HG02798 (cell line): ENCODE data around the gene ZFAND6.
"Not testable (repeated sequence)": the region's sequence is repeated elsewhere in the genome, so short reads cannot be mapped to it uniquely, and the experiment has no call there.

Source experiments
- ATAC-seq: cut with Tn5 transposase; IDR thresholded peaks from one replicate; pipeline ENCODE4 v1.9.1; 2021; ENCODE audit warnings: mild to moderate bottlenecking; ENCODE audit not compliant: unreplicated experiment, poor library complexity

Gene ZFAND6

DNA sequence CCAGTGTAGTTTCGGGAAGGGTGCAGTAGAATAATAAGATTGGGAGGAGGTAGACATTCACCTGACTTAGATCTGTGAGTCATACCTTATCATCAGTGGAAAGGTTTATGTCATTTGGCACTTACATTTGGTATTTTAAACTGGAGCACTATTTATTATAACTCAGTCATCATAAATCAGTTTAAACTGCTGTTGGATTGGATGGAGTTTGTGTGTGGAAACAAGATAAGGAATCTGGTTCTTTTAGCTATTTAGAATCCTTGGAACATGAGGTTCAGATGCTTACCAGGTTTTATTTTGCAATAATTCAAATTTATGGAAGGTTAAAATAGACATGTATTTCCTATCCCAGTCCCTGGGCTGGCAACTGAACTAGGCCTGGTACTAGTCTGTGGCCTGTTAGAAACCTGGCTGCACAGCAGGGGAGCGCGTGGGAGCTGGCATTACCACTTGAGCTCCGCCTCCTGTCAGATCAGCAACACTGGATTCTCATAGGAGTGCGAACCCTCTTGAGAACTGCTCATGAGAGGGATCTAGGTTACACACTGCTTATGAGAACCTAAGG is 34.5 kb downstream of the ZFAND6 start:
- ATAC-seq = no peak

DNA sequence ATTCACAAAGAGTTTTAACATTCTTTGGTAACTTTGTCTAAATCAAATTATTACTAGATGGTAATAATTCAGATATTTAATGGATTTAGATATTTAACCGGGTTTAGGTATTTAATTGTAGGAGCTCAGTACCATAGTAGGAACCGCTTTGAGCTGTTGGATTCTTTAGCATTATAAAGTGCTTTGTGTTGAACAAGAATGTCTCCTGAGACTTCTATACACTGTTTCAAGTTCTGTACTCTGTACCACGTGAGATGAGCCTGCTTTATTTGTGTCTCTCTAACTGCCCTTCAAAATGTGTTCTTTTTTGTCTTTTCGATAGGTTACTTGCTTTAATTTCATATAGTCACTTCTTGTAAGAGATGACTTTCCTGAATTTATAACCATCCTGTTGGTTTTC is 36.0 kb downstream of the ZFAND6 start:
- no peak for ATAC-seq

DNA sequence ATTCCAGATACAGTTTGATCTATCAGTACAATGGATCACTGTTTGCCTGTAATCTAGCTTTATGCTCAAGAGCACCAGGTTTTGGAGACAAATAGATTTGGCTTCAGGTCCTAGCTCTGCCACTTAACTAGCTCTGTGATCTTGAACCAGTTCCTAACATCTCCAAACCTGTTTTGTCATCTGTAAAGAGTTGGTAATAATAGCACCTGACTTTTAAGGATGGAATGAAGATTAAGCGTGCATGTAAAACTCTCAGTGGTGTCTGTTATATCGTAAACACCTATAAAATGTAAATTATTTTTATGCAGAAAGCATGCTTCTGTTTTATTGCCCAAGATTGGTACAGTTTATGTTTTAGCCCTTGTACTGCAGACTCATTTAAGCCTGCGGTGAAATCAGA is 36.5 kb downstream of the ZFAND6 start:
- no peak for ATAC-seq

DNA sequence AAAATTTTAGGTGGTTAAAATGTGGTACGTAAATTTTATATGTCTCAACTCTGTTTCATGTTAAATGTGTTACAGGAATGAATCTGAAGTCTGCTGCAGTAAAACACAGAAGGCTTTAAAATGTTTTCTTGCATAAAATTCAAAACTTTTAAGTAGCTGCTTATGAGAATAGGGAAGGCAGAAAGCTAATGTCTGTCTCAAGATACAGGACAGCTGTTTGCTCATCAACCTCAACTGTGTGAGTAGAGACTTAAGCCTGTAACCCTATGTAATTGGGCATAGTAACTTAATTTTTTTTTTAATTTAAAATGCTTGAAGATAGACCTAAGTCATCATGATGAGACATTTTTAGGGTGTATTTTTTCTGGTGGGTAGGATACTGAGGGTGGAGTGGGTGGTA is 38.9 kb downstream of the ZFAND6 start:
- ATAC-seq = no peak

DNA sequence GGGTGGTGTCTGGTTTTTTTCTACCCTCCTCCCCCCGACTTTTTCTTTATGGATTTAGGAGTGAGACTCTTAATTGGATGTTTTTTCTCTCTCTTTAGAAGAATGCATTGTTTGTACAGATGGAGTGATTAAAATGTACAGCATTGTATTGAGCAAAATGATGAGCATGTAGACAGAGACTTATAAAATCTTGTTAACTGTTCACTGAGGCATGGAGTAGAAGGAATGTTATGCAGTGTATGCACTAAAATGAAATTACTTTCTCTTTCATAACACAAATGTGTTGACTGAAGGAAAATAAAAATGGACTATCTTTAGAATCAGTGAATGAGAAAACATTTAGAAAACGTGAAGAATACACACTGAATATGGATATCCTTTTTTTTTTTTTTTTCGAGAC is 39.8 kb downstream of the ZFAND6 start:
- peak; percentile 30 for ATAC-seq

DNA sequence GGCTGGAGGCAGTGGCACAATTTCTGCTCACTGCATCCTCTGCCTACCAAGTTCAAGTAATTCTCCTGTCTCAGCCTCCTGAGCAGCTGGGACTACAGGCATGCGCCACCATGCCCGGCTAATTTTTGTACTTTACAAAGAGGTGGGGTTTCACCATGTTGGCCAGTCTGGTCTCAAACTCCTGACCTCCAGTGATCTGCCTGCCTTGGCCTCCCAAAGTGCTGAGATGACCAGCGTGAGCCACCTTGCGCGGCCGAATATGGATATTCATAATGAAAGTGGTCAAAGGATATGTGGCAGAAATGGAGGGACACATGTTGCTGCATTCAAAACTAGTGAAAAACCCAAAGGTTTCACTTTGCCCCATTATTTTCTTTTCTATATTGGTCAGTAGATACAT is 40.2 kb downstream of the ZFAND6 start:
- ATAC-seq = peak; percentile 66

DNA sequence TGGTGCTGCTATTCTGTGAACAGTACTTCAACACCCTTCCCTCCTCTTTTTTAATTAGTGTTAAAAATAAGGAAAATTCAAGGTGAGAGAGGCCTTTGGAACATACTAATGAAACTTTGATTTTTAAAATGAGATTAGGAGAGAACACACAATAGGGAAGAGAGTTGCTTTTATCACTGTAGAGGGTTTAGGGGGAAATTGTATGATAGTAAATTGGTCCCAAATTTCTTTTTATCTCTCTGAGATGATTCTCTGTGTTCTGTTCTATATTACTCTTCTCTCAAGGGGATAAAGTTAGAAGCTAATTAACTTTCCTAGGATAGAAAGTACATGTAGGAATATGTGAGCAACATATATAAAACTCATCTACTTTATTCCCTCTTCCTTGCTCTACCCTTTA is 40.8 kb downstream of the ZFAND6 start:
- no peak for ATAC-seq

DNA sequence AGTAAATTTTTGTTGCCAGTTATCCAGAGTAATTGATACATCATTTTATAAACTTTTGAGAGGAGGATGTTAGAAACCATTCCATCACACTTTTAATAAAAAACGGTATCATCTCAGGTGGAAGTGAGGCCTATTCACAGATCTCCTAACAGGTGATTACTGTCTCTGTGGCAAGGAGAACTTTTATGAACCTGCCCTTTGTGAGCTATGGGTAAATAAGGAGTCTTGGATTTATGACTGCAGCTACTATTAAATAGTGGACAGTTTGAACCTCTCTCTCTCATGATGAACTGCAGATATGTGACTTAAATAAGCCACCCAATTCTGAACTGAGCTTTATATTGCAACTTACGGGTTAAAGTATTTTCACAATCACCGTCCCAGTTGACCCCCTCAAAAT is 45.7 kb downstream of the ZFAND6 start:
- ATAC-seq = no peak

DNA sequence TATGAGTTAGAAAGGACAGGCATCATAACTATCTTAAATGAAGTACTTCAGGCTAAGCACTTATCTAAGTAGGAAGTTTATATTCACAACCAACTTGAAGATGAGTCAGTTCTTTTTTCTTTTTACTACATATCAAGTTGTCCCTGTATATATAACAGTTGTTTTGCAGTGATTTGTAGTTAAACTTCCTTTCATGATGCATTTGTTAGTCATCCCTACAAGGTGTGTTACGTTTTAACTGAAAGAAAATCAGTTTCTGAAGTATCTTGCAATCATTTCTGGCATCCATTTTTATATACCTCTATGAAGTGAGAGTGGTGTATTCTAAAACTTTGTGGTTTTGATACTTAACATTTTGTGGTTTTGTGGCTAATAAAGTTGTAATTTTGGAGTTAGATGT is 46.1 kb downstream of the ZFAND6 start:
- no peak for ATAC-seq

DNA sequence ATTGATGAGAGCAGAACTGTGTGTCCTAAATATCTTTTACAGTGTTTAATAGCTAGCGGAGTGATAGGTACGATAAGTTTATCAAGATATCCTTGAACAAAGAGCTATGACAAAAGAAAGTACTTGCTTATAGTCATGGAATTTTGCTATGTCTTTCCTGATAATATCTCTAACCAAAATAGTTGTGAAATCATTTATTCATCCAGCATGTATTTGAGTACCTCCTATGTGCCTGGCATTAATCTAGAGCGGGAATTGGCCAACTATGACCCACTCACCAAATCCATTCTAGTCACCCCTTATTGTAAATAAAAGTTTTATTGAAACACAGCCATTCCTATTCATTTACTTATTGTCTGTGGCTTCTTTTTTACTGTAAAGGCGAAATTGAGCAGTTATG is 46.6 kb downstream of the ZFAND6 start:
- no peak for ATAC-seq

DNA sequence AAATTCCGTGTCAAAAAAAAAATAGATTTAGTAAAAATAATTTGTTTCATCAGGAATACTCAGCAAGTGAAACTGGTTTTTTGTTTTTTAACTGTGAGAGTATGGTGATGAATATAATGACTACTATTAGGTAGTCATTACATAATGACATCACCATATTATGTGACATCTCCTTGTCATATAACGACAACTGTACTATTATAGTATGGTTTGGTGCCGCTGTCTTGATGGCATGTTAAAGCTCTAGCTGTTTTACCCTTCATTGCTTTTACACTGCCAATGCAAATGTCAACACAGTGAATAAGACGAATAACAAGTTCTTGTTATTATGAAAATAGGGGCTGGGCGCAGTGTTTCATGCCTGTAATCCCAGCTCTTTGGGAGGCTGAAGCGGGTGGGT is 47.7 kb downstream of the ZFAND6 start:
- ATAC-seq = no peak

DNA sequence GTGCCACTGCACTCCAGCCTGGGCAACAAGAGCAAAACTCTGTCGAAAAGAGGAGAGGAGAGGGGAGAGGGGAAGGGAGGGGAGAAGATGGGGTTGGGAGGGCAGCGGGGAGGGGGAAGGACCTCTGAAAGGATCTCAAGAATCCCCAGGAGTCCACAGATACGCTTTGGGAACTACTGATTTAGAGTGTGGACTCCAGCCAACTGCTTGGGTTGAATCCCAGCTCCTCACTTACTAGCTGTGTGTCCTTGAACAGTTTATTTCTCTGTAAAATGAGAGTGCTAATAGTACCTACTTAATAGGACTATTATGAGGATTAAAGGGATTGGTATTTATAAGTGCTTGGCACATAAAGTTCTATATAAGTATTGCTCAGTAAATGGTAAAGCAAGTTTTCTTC is 48.3 kb downstream of the ZFAND6 start:
- no peak for ATAC-seq

DNA sequence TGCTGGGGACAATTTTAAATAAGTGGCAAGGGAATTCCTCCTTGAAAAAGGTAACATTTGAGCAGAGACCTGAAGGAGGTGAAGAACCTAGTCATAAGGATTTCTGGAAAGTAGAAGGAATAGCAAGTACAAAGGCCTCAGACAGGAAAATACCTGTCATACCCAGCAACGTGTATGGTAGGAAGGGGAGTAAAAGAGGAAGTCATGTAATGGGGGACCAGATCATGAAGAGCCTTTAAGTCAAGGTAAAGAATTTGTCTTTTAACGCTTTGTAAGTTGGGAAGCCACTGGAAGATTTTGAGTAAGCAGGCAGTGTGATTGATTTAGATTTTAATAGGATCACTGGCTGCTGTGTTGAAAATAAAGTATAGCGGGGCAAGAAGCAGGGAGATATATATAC is 49.9 kb downstream of the ZFAND6 start:
- no peak for ATAC-seq

DNA sequence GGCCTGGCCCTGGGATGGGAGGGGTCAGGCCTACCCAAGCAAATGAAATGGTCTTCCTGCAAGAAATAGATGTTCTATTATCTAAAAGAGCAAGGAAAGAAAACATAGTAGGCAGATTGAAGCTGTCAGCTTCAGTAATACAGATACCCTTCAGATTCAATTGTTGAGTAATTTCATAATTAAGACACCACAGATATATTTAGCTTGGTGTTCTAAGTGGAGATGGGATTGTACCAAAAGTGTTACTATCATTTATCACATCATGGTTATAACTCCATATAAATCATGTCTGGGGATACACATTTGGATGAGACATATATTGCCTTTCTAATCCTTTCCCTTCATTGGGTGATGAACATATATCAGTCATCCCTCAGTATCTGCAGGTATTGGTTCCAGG is 51.4 kb downstream of the ZFAND6 start:
- ATAC-seq = no peak

DNA sequence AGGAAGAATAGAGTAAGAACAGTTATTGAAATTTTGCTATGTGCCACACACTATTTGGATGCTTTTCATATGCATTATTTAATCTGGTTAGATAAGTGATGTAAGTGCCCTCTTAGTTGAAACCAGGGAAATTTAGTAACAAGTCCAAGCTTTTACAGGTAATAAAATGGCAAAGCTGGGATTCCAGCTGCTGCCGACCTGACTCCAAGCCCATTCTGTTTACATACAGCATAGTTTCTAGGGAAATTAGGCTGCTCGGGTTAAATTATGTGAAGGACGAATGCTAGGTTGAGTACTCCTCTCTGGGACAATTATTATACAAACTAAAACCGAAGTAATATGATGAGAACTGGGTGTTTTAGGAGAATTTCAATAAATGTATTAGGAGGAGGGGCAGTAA is 54.6 kb downstream of the ZFAND6 start:
- no peak for ATAC-seq

DNA sequence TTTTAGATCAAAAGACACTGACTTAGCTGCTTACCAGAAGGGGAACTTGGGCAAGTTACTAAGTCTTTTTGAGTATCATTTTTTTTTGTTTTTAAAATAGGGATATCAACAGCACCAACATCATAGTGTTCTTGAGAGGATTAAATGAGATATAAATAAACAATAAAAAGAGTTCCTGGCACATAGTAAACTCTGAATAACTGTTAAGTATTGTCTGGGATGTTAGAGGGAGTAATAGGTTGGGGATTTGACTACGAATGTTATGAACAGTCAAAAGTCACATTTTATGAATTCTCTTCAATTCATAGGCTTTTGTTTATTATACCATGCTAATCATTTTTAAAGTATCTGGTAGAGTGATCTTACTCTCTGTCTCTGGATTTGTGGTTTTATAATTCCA is 55.5 kb downstream of the ZFAND6 start:
- ATAC-seq = no peak

DNA sequence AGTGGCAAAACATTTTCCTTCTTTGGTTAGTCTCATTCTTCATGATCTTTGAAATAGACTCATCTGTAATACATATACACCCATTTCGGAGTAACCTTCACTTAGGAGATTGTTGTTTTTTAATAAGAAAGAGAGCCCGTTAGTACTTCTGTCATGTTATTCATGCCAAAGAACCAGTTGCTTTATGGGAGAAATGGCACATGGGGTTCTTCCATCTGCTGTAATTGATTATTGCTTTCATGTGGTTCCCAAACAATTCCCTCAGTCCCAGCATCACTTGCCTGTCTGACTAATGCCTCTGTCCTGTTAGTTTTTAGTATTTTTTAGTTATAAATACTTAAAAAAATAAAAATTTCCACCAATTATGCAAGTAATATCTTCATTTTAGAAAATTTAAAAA is 59.5 kb downstream of the ZFAND6 start:
- no peak for ATAC-seq

DNA sequence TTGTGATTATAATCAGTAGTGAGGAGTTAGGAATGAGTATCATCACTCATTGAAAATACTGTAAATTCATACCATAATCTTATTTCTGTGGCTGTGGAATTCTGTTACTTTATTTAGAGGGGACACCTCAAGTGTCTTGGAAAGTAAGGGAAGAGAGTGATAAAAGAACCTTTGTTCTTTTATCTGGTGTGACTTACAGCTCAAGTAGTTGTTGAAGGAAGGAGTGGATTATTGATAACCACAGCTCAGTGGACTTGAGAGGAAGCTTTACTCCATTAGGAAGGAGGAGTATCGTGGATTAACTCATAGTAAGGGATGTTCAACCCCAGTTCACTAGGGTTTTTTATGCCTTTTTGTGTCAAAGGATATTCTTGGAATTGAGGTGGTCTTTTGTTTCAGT is 61.2 kb downstream of the ZFAND6 start:
- no peak for ATAC-seq

DNA sequence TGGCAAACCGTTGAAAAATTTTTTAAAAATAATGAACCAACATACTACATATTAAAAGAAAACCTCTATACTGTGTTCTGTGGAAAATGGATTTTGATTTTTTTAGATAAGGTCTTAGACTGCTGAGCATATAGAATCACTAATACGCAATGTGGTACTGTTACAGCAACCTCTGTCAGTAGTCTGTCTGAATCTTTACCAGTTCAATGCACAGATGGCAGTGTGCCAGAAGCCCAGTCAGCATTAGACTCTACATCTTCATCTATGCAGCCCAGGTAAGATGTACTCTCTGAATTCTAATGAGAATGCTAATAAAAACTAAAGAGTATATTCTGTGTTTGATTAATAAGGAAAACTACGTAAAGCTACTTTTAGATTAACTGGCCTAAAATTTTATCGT is 62.1 kb downstream of the ZFAND6 start:
- no peak for ATAC-seq

DNA sequence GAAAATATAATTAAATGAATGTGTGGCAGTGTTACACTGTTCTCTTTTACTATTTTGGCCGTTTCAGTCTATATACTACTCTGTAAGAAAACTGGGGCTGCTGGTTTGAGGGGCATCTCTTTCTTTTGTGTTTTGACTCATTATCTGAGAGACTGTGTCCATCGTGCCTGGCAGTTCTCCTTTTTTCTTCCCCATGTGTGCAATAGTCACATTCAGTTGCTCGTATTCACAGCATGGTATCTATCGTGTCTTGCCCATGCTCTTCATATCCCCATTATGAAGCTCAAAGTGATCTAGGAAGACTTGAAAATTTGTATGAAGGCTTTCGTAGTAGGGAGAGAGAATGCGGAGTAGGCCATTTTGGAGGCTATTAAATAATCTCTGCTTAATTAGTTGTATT is 63.6 kb downstream of the ZFAND6 start:
- ATAC-seq = no peak

DNA sequence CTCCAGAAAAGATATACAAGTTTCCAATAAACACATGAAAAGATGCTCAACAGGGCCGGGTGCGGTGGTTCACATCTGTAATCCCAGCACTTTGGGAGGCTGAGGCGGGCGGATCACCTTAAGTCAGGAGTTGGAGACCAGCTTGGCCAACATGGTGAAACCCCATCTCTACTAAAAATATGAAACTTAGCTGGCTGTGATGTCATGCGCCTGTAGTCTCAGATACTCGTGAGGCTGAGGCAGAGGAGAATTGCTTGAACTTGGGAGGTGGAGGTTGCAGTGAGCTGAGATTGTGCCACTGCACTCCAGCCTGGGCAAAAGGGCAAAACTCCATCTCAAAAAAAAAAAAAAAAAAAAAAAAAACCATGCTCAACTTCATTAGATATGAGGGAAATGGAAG is 67.8 kb downstream of the ZFAND6 start:
- ATAC-seq = not testable (repeated sequence)

DNA sequence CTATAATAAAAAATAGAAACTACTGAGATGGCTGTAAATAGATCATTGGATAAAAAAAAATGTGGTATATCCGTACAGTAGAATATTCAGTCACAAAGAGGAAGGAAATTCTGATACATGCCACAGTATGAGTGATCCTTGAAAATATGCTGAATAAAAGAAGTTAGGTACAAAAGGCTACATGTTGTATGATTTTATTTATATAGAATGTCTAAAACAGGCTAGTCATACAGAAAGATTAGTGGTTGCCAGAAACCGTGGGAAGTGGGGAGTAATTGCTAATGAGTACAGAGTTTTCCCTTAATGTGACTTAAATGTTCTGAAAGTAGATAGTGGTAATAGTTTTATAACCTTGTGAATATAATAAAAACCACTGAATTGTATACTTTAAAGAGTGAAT is 68.4 kb downstream of the ZFAND6 start:
- no peak for ATAC-seq

DNA sequence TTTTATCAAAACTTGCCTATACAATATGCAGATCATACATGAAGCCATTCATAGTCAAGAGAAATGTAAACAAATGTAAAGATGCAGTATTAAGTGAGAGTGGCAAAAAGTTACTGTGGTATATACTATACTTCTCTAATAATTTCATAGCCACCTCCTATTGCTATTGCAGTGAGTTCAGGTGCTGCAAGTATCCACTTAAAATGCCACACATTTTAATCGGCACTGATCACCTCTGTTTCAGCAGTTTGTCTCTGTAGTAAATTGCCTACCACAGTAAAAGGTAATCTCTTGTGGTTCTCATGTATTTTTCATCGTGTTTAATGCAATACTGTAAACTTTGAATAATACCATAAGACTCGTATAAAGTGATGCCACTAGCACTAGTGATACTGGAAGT is 72.9 kb downstream of the ZFAND6 start:
- ATAC-seq = no peak
